H4 (cell line): ENCODE results near the gene TRIOBP. TPM values are rescaled to one million over a fixed set of nuclear protein-coding genes. Genes with fewer than 3 reads are reported as not detected.

Source experiments
- DNase-seq: peaks from one replicate; pipeline ENCODE4 v3.0.0-alpha.2; 2015; ENCODE audit warnings: low spot score
- total RNA-seq: library from RNA; depleted of rRNA; stranded (reverse); fragments of >200 nt; shearing (Covaris generic); gene quantifications from 2 replicates; pipeline ENCODE4 v1.2.3, GENCODE V29; 2014; rRNA removed

TRIOBP gene
- total RNA-seq, 1 experiment from 2014 or later = 18.3 TPM

GRCh38 chr22:37824674-37825641, 128.1 kb downstream of the TRIOBP start:
- no peak for DNase-seq

Other genes with a start within 250 kb of the TRIOBP start
- gene MFNG, start 210.7 kb upstream of the TRIOBP start, total RNA-seq = 0.08 TPM in 1 of 2 replicates, not detected in the other
- 2.8 and 3.9 TPM in 2 replicates for gene CARD10, start 177.6 kb upstream of the TRIOBP start, total RNA-seq
- 7.6 and 9.5 TPM in 2 replicates for gene CDC42EP1, start 136.6 kb upstream of the TRIOBP start, total RNA-seq
- gene LGALS2, start 117.0 kb upstream of the TRIOBP start, total RNA-seq = not detected in 2 replicates
- gene GGA1, start 88.2 kb upstream of the TRIOBP start, total RNA-seq = 8.2 and 31.3 TPM in 2 replicates
- 6.9 and 14.7 TPM in 2 replicates for gene SH3BP1, start 57.4 kb upstream of the TRIOBP start, total RNA-seq
- 9.0 and 9.3 TPM in 2 replicates for gene PDXP, start 38.3 kb upstream of the TRIOBP start, total RNA-seq
- gene LGALS1, start 21.4 kb upstream of the TRIOBP start, total RNA-seq = 1,239 and 1,549 TPM in 2 replicates
- gene NOL12, start 10.7 kb upstream of the TRIOBP start, total RNA-seq = 25.7 and 27.3 TPM in 2 replicates
- 11.5 and 14.3 TPM in 2 replicates for gene GCAT, start 110.9 kb downstream of the TRIOBP start, total RNA-seq
- not detected in 2 replicates for gene GALR3, start 126.3 kb downstream of the TRIOBP start, total RNA-seq
- 18.3 and 19.5 TPM in 2 replicates for gene ANKRD54, start 147.3 kb downstream of the TRIOBP start, total RNA-seq
- gene EIF3L, start 152.4 kb downstream of the TRIOBP start, total RNA-seq = 478 and 514 TPM in 2 replicates
- gene MICALL1, start 209.2 kb downstream of the TRIOBP start, total RNA-seq = 11.6 and 17.2 TPM in 2 replicates